PC-3 (cell line): ENCODE results near the gene MTA1. TPM values are rescaled to one million over a fixed set of nuclear protein-coding genes. Genes with fewer than 3 reads are reported as not detected.

Experiments used
- ATAC-seq: fragments of 200-7000 bp; cut with Tn5 transposase; 2 replicates; pipeline ENCODE4 v1.9.1; 2020; ENCODE audit warnings: mild to moderate bottlenecking, moderate library complexity
- BruUV-seq: library from RNA; stranded (reverse); fragments of 400-500 nt; replicated peaks from 2 replicates; lab custom pipeline; 2021; lab: Mats Ljungman, UMichigan
- CTCF ChIA-PET: fragments of 300-600 bp; sonication (Branson Sonifier 250); formaldehyde crosslinking; loops from one replicate; lab custom pipeline; 2022; ENCODE audit warnings: antibody characterized with exemption; lab: Charles Lee
- POLR2A ChIA-PET: fragments of 300-600 bp; sonication (Branson Sonifier 250); formaldehyde crosslinking; loops from one replicate; lab custom pipeline; 2022; ENCODE audit warnings: antibody characterized with exemption; ENCODE audit not compliant: unreplicated experiment; lab: Charles Lee
- DNase-seq: peaks from one replicate; pipeline ENCODE4 v3.0.0-alpha.2; 2015
- H2AFZ ChIP-seq: fragments of 300-600 bp; sonication (generic); 2 replicates; pipeline ENCODE4 v1.6.0; 2016; ENCODE audit warnings: antibody characterized with exemption, low read length
- H3F3A ChIP-seq: fragments of 300-600 bp; sonication (generic); one replicate; pipeline ENCODE4 v1.6.0; 2017; ENCODE audit warnings: antibody characterized with exemption, low read length, control low read depth, mild to moderate bottlenecking; ENCODE audit not compliant: unreplicated experiment
- H3K27ac ChIP-seq: fragments of 300-600 bp; sonication (generic); 2 replicates; pipeline ENCODE4 v1.5.1; 2016; ENCODE audit warnings: mild to moderate bottlenecking, low read length
- H3K27me3 ChIP-seq: fragments of 300-600 bp; sonication (generic); 2 replicates; pipeline ENCODE4 v1.6.1; 2016; ENCODE audit warnings: low read length, mixed read lengths
- H3K36me3 ChIP-seq: fragments of 300-600 bp; sonication (generic); 2 replicates; pipeline ENCODE4 v1.6.1; 2016; ENCODE audit warnings: low read depth, mixed run types, low read length, mixed read lengths
- H3K4me1 ChIP-seq: fragments of 300-600 bp; sonication (generic); 2 replicates; pipeline ENCODE4 v1.5.1; 2016; ENCODE audit warnings: low read length; ENCODE audit not compliant: insufficient read depth
- H3K4me2 ChIP-seq: fragments of 300-600 bp; sonication (generic); 2 replicates; pipeline ENCODE4 v1.6.0; 2016; ENCODE audit warnings: low read length
- H3K4me3 ChIP-seq: fragments of 300-600 bp; sonication (generic); 2 replicates; pipeline ENCODE4 v1.5.1; 2016; ENCODE audit warnings: mild to moderate bottlenecking, low read length, mixed read lengths
- H3K79me2 ChIP-seq: fragments of 300-600 bp; sonication (generic); 2 replicates; pipeline ENCODE4 v1.6.1; 2017; ENCODE audit warnings: low read length, mixed read lengths
- H3K9ac ChIP-seq: fragments of 300-600 bp; sonication (generic); 2 replicates; pipeline ENCODE4 v1.6.0; 2016; ENCODE audit warnings: mild to moderate bottlenecking, low read length
- H3K9me2 ChIP-seq: fragments of 300-600 bp; sonication (generic); replicated peaks from 2 replicates; pipeline ENCODE4 v1.6.1; 2016; ENCODE audit warnings: mixed run types, low read length, mixed read lengths
- H3K9me3 ChIP-seq: fragments of 300-600 bp; sonication (generic); 2 replicates; pipeline ENCODE4 v1.6.1; 2016; ENCODE audit warnings: low read length, mixed read lengths
- H4K20me1 ChIP-seq: fragments of 300-600 bp; sonication (generic); 2 replicates; pipeline ENCODE4 v1.6.1; 2016; ENCODE audit warnings: low read length, mixed read lengths
- CTCF ChIP-seq: fragments of 300-600 bp; sonication (generic); conservative IDR thresholded peaks from 2 replicates; pipeline ENCODE4 v1.5.1; 2017; ENCODE audit warnings: antibody characterized with exemption, low read depth, mild to moderate bottlenecking, low read length
- EZH2 ChIP-seq: fragments of 300-600 bp; sonication (generic); IDR thresholded peaks from one replicate; pipeline ENCODE4 v1.6.1; 2017; ENCODE audit warnings: antibody characterized with exemption, mild to moderate bottlenecking, low read length; ENCODE audit not compliant: unreplicated experiment
- EZH2phosphoT487 ChIP-seq: fragments of 300-600 bp; sonication (generic); IDR thresholded peaks from 2 replicates; pipeline ENCODE4 v1.6.1; 2018; ENCODE audit warnings: mild to moderate bottlenecking, antibody characterized with exemption, low read length, borderline replicate concordance
- intact Hi-C: fragments of 100-400 bp; cut with micrococcal nuclease; formaldehyde crosslinking; loops from 2 replicates; pipeline ENCODE4 v1.9.0; 2023
- total RNA-seq: library from RNA; depleted of rRNA; stranded (reverse); fragments of >200 nt; gene quantifications from 2 replicates; pipeline ENCODE4 v1.2.3, GENCODE V29; 2014

Gene MTA1
- total RNA-seq, 1 experiment from 2014 or later: 82.3 TPM

- peaks cover 5% of the 10 kb centered on the region for H3F3A ChIP-seq
- H3K9me2 ChIP-seq: no peaks in the 10 kb centered on the region
- H4K20me1 ChIP-seq: peaks cover 19% of the 10 kb centered on the region
- peak overlapping the region; percentile 57 for H3K4me2 ChIP-seq
- H3K9me3 ChIP-seq: no peaks in the 10 kb centered on the region
- H3K27ac ChIP-seq: no peak overlapping the region
- H3K79me2 ChIP-seq: peaks cover 92% of the 10 kb centered on the region
- peaks cover 17% of the 10 kb centered on the region for H3K4me1 ChIP-seq
- no peak for TF ChIP-seq CTCF
- intact Hi-C loops: loop anchor here (2.0 kb wide), 1 partner anchor 45 kb away; the partner anchor contains the start of gene CRIP2
- DNase-seq (no peak), ATAC-seq (no peak; the same call in 1 of the 2 replicates)
- no peak overlapping the region for H3K4me3 ChIP-seq
- BruUV-seq: no TSS peak
- H2AFZ ChIP-seq: no peak overlapping the region
- POLR2A ChIA-PET: interaction anchor here (1.0 kb wide), 1 partner anchor 52 kb away, joined by 7 read pairs; no protein-coding TSS in a partner anchor
- no peak overlapping the region for H3K9ac ChIP-seq
- H3K27me3 ChIP-seq: no peaks in the 10 kb centered on the region
- CTCF ChIA-PET: no interaction called here
- H3K36me3 ChIP-seq: no peaks in the 10 kb centered on the region
Measured at GRCh38 chr14:105430042-105430441, 10.4 kb downstream of the MTA1 start.

- Histone ChIP-seq H3K27ac (peak overlapping the region; percentile 36; the same call in 1 of the 2 replicates), H3K9me3 (no peaks in the 10 kb centered on the region), H3K4me2 (peak overlapping the region; percentile 57), H3K27me3 (no peaks in the 10 kb centered on the region), H3F3A (peaks cover 5% of the 10 kb centered on the region), H2AFZ (no peak overlapping the region), H4K20me1 (peaks cover 21% of the 10 kb centered on the region), H3K9me2 (no peaks in the 10 kb centered on the region), H3K4me1 (peaks cover 17% of the 10 kb centered on the region), H3K79me2 (peaks cover 92% of the 10 kb centered on the region), H3K9ac (no peak overlapping the region), H3K4me3 (no peak overlapping the region; the same call in 1 of the 2 replicates), H3K36me3 (no peaks in the 10 kb centered on the region)
- peak; percentile 97 for DNase-seq
- no TSS peak for BruUV-seq
- TF ChIP-seq EZH2phosphoT487 (no peak), CTCF (no peak), EZH2 (no peak)
- CTCF ChIA-PET: interaction anchor here (0.7 kb wide), 1 partner anchor 12 kb away, joined by 5 read pairs; no protein-coding TSS in a partner anchor
- intact Hi-C loops: loop anchor here (2.0 kb wide), 1 partner anchor 44 kb away; the partner anchor contains the start of gene CRIP2
- POLR2A ChIA-PET: interaction anchor here (1.0 kb wide), 1 partner anchor 51 kb away, joined by 7 read pairs; no protein-coding TSS in a partner anchor
- ATAC-seq: peak; percentile 90
Measured at GRCh38 chr14:105430565-105430964, 10.9 kb downstream of the MTA1 start.

GRCh38 chr14:105431256-105431655 is 11.6 kb downstream of the MTA1 start:
- ChIA-PET POLR2A (interaction anchor here (1.0 kb wide), 1 partner anchor 51 kb away, joined by 7 read pairs; no protein-coding TSS in a partner anchor), CTCF (no interaction called here)
- H3K9me3 ChIP-seq: no peaks in the 10 kb centered on the region
- peaks cover 22% of the 10 kb centered on the region for H4K20me1 ChIP-seq
- no peak overlapping the region for H3K4me2 ChIP-seq
- no peak overlapping the region for H3K4me3 ChIP-seq
- no peaks in the 10 kb centered on the region for H3K27me3 ChIP-seq
- ATAC-seq: no peak
- TF ChIP-seq CTCF: no peak
- TF ChIP-seq EZH2: no peak
- no peak for TF ChIP-seq EZH2phosphoT487
- no peaks in the 10 kb centered on the region for H3K9me2 ChIP-seq
- no peaks in the 10 kb centered on the region for H3K36me3 ChIP-seq
- H3F3A ChIP-seq: peaks cover 5% of the 10 kb centered on the region
- peaks cover 92% of the 10 kb centered on the region for H3K79me2 ChIP-seq
- H3K27ac ChIP-seq: no peak overlapping the region; the same call in 1 of the 2 replicates
- no peak overlapping the region for H2AFZ ChIP-seq
- no TSS peak for BruUV-seq
- peaks cover 17% of the 10 kb centered on the region for H3K4me1 ChIP-seq
- DNase-seq: no peak
- intact Hi-C loops: loop anchor here (2.0 kb wide), 1 partner anchor 44 kb away; the partner anchor contains the start of gene CRIP2
- H3K9ac ChIP-seq: no peak overlapping the region
